WERI-Rb-1 (cell line): ENCODE measurements around the gene SEPTIN10.

ENCODE experiments used
- DNase-seq: peaks from one replicate; pipeline ENCODE4 v3.0.0-alpha.2; 2020
- H3K27ac ChIP-seq: fragments of 250-450 bp; sonication (Bioruptor Pico); 2 replicates; pipeline ENCODE4 v1.5.1; 2020; ENCODE audit warnings: mild to moderate bottlenecking, moderate library complexity
- H3K27me3 ChIP-seq: fragments of 250-450 bp; sonication (Bioruptor Pico); 2 replicates; pipeline ENCODE4 v1.5.1; 2021; ENCODE audit warnings: mild to moderate bottlenecking, low read depth, moderate library complexity; ENCODE audit not compliant: insufficient read depth, severe bottlenecking
- H3K36me3 ChIP-seq: fragments of 250-450 bp; sonication (Bioruptor Pico); 2 replicates; pipeline ENCODE4 v1.5.1; 2020; ENCODE audit warnings: mild to moderate bottlenecking, moderate library complexity
- H3K4me3 ChIP-seq: 2 replicates; pipeline ENCODE4 v1.5.1; 2011; ENCODE audit warnings: low read depth, mild to moderate bottlenecking, control low read depth, low read length
- H3K9me3 ChIP-seq: fragments of 250-450 bp; sonication (Bioruptor Pico); 2 replicates; pipeline ENCODE4 v1.5.1; 2021; ENCODE audit warnings: mild to moderate bottlenecking, moderate library complexity; ENCODE audit not compliant: severe bottlenecking
- CTCF ChIP-seq: IDR thresholded peaks from 2 replicates; pipeline ENCODE4 v1.5.1; 2011; ENCODE audit warnings: low read depth, mild to moderate bottlenecking, control low read depth, inconsistent platforms, low read length

SEPTIN10 gene

DNA sequence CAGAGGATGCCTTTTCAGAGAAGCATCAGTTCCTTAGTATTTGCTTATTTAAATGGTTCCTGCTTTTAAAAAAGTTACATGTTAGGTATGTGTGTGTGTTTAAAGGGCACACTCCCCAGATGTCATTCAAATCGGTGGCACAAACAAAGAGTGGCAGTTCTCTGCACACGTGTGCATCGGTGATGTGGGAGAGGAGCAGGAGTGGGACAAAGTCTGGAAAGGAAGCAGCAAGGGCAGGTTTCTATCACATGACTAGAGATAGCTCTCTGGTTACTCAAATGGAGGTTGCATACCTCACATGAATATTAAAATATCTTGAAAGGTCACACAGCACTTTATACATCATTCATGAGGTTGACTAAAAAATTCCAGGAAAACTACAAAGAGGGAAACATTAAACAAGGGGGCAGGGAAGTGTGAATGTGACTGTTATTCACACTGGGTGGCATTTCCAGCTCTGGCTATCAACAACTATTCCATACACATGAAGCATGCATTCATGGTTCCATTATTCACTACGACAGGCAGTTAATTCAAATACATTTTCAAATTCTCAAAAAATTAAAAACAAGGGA lies 64.7 kb downstream of the SEPTIN10 start:
- TF ChIP-seq CTCF = no peak
- Histone ChIP-seq H3K9me3 (no peaks in the 10 kb centered on the region), H3K36me3 (peaks cover 9% of the 10 kb centered on the region; the same call in 1 of the 2 replicates), H3K27me3 (no peaks in the 10 kb centered on the region), H3K4me3 (no peak overlapping the region), H3K27ac (no peak overlapping the region)
- no peak for DNase-seq

DNA sequence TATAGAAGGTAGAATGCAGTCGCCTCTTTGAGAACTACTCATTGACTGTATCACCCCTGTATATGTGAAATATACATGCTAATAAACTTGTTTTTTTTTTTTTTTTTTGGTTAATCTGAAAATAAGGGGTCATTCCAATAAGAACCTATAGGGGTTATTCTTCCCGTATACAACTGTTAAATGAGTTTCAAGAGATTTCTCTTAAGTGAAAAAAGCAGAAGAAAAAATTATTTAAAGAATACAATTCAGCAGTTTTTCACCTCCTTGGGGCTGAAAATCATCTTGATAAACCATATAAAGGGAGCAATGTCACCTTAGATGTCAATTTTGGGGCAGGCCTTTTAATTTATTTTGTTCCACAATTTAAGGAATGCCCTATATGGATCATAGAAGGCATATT lies 66.5 kb downstream of the SEPTIN10 start:
- Histone ChIP-seq H3K27me3 (no peaks in the 10 kb centered on the region), H3K4me3 (no peak overlapping the region), H3K36me3 (peaks cover 4% of the 10 kb centered on the region; the same call in 1 of the 2 replicates), H3K27ac (no peak overlapping the region), H3K9me3 (no peaks in the 10 kb centered on the region)
- no peak for DNase-seq
- no peak for TF ChIP-seq CTCF

GRCh38 chr2:109545828-109546713 lies 67.7 kb downstream of the SEPTIN10 start:
- Histone ChIP-seq H3K27ac (no peak overlapping the region), H3K36me3 (no peaks in the 10 kb centered on the region), H3K27me3 (no peaks in the 10 kb centered on the region), H3K9me3 (no peaks in the 10 kb centered on the region), H3K4me3 (no peak overlapping the region)
- peak; percentile 60 for DNase-seq
- peak; percentile 87 for TF ChIP-seq CTCF

- no peak overlapping the region for H3K4me3 ChIP-seq
- H3K36me3 ChIP-seq = no peaks in the 10 kb centered on the region
- H3K27ac ChIP-seq = no peak overlapping the region
- no peak for TF ChIP-seq CTCF
- no peaks in the 10 kb centered on the region for H3K9me3 ChIP-seq
- DNase-seq = no peak
- no peaks in the 10 kb centered on the region for H3K27me3 ChIP-seq
These were observed 71.4 kb downstream of the SEPTIN10 start for GRCh38 chr2:109542384-109542783.

GRCh38 chr2:109538546-109538945 lies 75.2 kb downstream of the SEPTIN10 start:
- H3K36me3 ChIP-seq = no peaks in the 10 kb centered on the region
- H3K9me3 ChIP-seq = no peaks in the 10 kb centered on the region
- no peaks in the 10 kb centered on the region for H3K27me3 ChIP-seq
- no peak for TF ChIP-seq CTCF
- DNase-seq = no peak
- H3K27ac ChIP-seq = no peak overlapping the region
- no peak overlapping the region for H3K4me3 ChIP-seq
